Large intestine (tissue), 3 donors: ENCODE measurements around the gene FHOD3. TPM values are rescaled to one million over a fixed set of nuclear protein-coding genes. Genes with fewer than 3 reads are reported as not detected.

Source experiments
- DNase-seq, 2 donors: peaks; one replicate each; pipeline versions ENCODE4 v3.0.0 to v3.0.0-alpha.2; 2013
- H3K27ac ChIP-seq: one replicate; pipeline ENCODE4 v1.5.1; 2013; ENCODE audit warnings: low read length
- H3K27me3 ChIP-seq: 2 replicates; pipeline ENCODE4 v1.6.1; 2013; ENCODE audit warnings: low read length; ENCODE audit not compliant: control insufficient read depth, insufficient read depth
- H3K36me3 ChIP-seq: 2 replicates; pipeline ENCODE4 v1.6.1; 2013; ENCODE audit warnings: low read length; ENCODE audit not compliant: control insufficient read depth, insufficient read depth
- H3K4me1 ChIP-seq: one replicate; pipeline ENCODE4 v1.6.1; 2013; ENCODE audit warnings: low read length; ENCODE audit not compliant: control insufficient read depth, insufficient read depth
- H3K4me3 ChIP-seq: one replicate; pipeline ENCODE4 v1.5.1; 2013; ENCODE audit warnings: low read length
- H3K9me3 ChIP-seq: one replicate; pipeline ENCODE4 v1.6.1; 2013; ENCODE audit warnings: mild to moderate bottlenecking, low read depth, low read length, moderate library complexity; ENCODE audit not compliant: control insufficient read depth
- WGBS: methylation state at CpG from one replicate; pipeline ENCODE4 v1.1.5; 2013; ENCODE audit warnings: low lambda C conversion rate; ENCODE audit not compliant: insufficient coverage; 5-methylcytosine and 5-hydroxymethylcytosine counted together
- polyA plus RNA-seq: library from polyadenylated mRNA; unstranded; fragments of 120-200 nt; gene quantifications from one replicate; pipeline ENCODE4 v1.2.1, GENCODE V29; 2013

Gene FHOD3
- polyA plus RNA-seq, 1 donor = 10.5 TPM

- no peaks in the 10 kb centered on the region for H3K9me3 ChIP-seq
- WGBS = no CpG with 5 or more reads among the region's 5 CpGs
- no peak for DNase-seq
- no peaks in the 10 kb centered on the region for H3K4me1 ChIP-seq
- no peak overlapping the region for H3K27ac ChIP-seq
- H3K27me3 ChIP-seq = no peaks in the 10 kb centered on the region
- no peak overlapping the region for H3K4me3 ChIP-seq
- no peaks in the 10 kb centered on the region for H3K36me3 ChIP-seq
These were observed 285.7 kb downstream of the FHOD3 start for GRCh38 chr18:36582988-36583745.

GRCh38 chr18:36589857-36590543, 292.5 kb downstream of the FHOD3 start:
- H3K9me3 ChIP-seq = no peaks in the 10 kb centered on the region
- no peak overlapping the region for H3K4me3 ChIP-seq
- H3K27ac ChIP-seq = no peak overlapping the region
- 100% methylated on average over 1 of the region's 10 CpGs for WGBS
- H3K36me3 ChIP-seq = no peaks in the 10 kb centered on the region
- no peaks in the 10 kb centered on the region for H3K27me3 ChIP-seq
- no peak for DNase-seq
- H3K4me1 ChIP-seq = no peaks in the 10 kb centered on the region

GRCh38 chr18:36590621-36591580, 293.4 kb downstream of the FHOD3 start:
- Histone ChIP-seq H3K27ac (no peak overlapping the region), H3K4me1 (no peaks in the 10 kb centered on the region), H3K27me3 (no peaks in the 10 kb centered on the region), H3K36me3 (no peaks in the 10 kb centered on the region), H3K4me3 (no peak overlapping the region), H3K9me3 (no peaks in the 10 kb centered on the region)
- no peak for DNase-seq
- WGBS = no CpG with 5 or more reads among the region's 13 CpGs

- no peak overlapping the region for H3K4me3 ChIP-seq
- no peak for DNase-seq
- H3K36me3 ChIP-seq = no peaks in the 10 kb centered on the region
- no peaks in the 10 kb centered on the region for H3K9me3 ChIP-seq
- no peaks in the 10 kb centered on the region for H3K27me3 ChIP-seq
- no peaks in the 10 kb centered on the region for H3K4me1 ChIP-seq
- no CpG with 5 or more reads among the region's 5 CpGs for WGBS
- no peak overlapping the region for H3K27ac ChIP-seq
These were observed 294.8 kb downstream of the FHOD3 start for GRCh38 chr18:36592282-36592681.

GRCh38 chr18:36593001-36593400, 295.5 kb downstream of the FHOD3 start:
- no peaks in the 10 kb centered on the region for H3K4me1 ChIP-seq
- no peak for DNase-seq

GRCh38 chr18:36593641-36594040, 296.1 kb downstream of the FHOD3 start:
- no peak overlapping the region for H3K27ac ChIP-seq
- no CpG with 5 or more reads among the region's 6 CpGs for WGBS
- no peak for DNase-seq

More at GRCh38 chr18:36593001-36593400, 295.5 kb downstream of the FHOD3 start:
- H3K27ac ChIP-seq = no peak overlapping the region
- H3K27me3 ChIP-seq = no peaks in the 10 kb centered on the region
- no peaks in the 10 kb centered on the region for H3K9me3 ChIP-seq
- no peak overlapping the region for H3K4me3 ChIP-seq
- H3K36me3 ChIP-seq = no peaks in the 10 kb centered on the region

GRCh38 chr18:36594621-36595020, 297.1 kb downstream of the FHOD3 start:
- no CpG with 5 or more reads among the region's 9 CpGs for WGBS
- no peak overlapping the region for H3K4me3 ChIP-seq
- no peak for DNase-seq

More at GRCh38 chr18:36593641-36594040, 296.1 kb downstream of the FHOD3 start:
- H3K4me1 ChIP-seq = no peaks in the 10 kb centered on the region
- H3K4me3 ChIP-seq = no peak overlapping the region
- H3K36me3 ChIP-seq = no peaks in the 10 kb centered on the region
- no peaks in the 10 kb centered on the region for H3K27me3 ChIP-seq
- H3K9me3 ChIP-seq = no peaks in the 10 kb centered on the region

GRCh38 chr18:36595046-36595817, 297.7 kb downstream of the FHOD3 start:
- H3K27ac ChIP-seq = no peak overlapping the region
- no peaks in the 10 kb centered on the region for H3K27me3 ChIP-seq
- DNase-seq = no peak
- no peaks in the 10 kb centered on the region for H3K36me3 ChIP-seq
- no peak overlapping the region for H3K4me3 ChIP-seq
- 83% methylated on average over 1 of the region's 10 CpGs for WGBS
- H3K9me3 ChIP-seq = no peaks in the 10 kb centered on the region
- H3K4me1 ChIP-seq = no peaks in the 10 kb centered on the region

More at GRCh38 chr18:36594621-36595020, 297.1 kb downstream of the FHOD3 start:
- Histone ChIP-seq H3K36me3 (no peaks in the 10 kb centered on the region), H3K9me3 (no peaks in the 10 kb centered on the region), H3K4me1 (no peaks in the 10 kb centered on the region), H3K27me3 (no peaks in the 10 kb centered on the region), H3K27ac (no peak overlapping the region)

- Histone ChIP-seq H3K9me3 (no peaks in the 10 kb centered on the region), H3K27ac (no peak overlapping the region), H3K4me3 (no peak overlapping the region), H3K4me1 (no peaks in the 10 kb centered on the region), H3K27me3 (no peaks in the 10 kb centered on the region), H3K36me3 (no peaks in the 10 kb centered on the region)
- no peak for DNase-seq
- WGBS = no CpG with 5 or more reads among the region's 6 CpGs
These were observed 298.3 kb downstream of the FHOD3 start for GRCh38 chr18:36595818-36596215.
